ENCODE results near the gene ZNF738. TPM values are rescaled to one million over a fixed set of nuclear protein-coding genes. Genes with fewer than 3 reads are reported as not detected.

Gene ZNF738
- total and polyA plus RNA-seq, 2 of the 13 experiments (the other 11 are each of a cell fraction or from before 2014, with no cell fraction given) = 2.7 to 5.3 TPM

GRCh38 chr19:21328885-21329605 lies 29.8 kb upstream of the ZNF738 start, which contains the start of gene ZNF708 (continued):
- peak; percentile 47; the same call in 1 of the 2 replicates for TF ChIP-seq ARID5B (CRISPR knock-in tag; IDR thresholded peaks at IDR 0.05)
- no peak for TF ChIP-seq MBD4 (IDR thresholded peaks at IDR 0.05; ENCODE audit: borderline replicate concordance, low read length)
- peak; percentile 84 to 96 for TF ChIP-seq POLR2A (IDR thresholded peaks at IDR 0.05; ENCODE audit: insufficient read depth in 1 of 2, low read depth in 2 of 2, low read length in 2 of 2)
- peak; percentile 75 for TF ChIP-seq YY1 (IDR thresholded peaks at IDR 0.05; ENCODE audit: insufficient read depth, insufficient replicate concordance, low read depth, low read length)
- peak; percentile 4; the same call in 1 of the 2 replicates for TF ChIP-seq E2F1 (CRISPR knock-in tag; IDR thresholded peaks at IDR 0.05)
- 0 out of 2 replicates have a peak, but pooled peaks have one; percentile 6 for TF ChIP-seq ZBED4 (CRISPR knock-in tag; IDR thresholded peaks at IDR 0.05; ENCODE audit: borderline replicate concordance)
- peak; percentile 80 for TF ChIP-seq SAP130 (CRISPR knock-in tag; IDR thresholded peaks at IDR 0.05; ENCODE audit: low read depth)
- 0 out of 2 replicates have a peak, but pooled peaks have one; percentile 48 for TF ChIP-seq NRL (CRISPR knock-in tag; IDR thresholded peaks at IDR 0.05; ENCODE audit: borderline replicate concordance)
- peak; percentile 75 for TF ChIP-seq ZNF574 (CRISPR knock-in tag; IDR thresholded peaks at IDR 0.05)
- peak in 1 of 2 experiments; percentile 37; a peak in 1 of 4 replicates for TF ChIP-seq REST (IDR thresholded peaks at IDR 0.05; ENCODE audit: borderline replicate concordance in 1 of 2, low read depth in 1 of 2, low read length in 2 of 2)

Data from HepG2 (cell line).